Measurements from ENCODE around the gene SH3BP5. TPM values are rescaled to one million over a fixed set of nuclear protein-coding genes. Genes with fewer than 3 reads are reported as not detected.

Gene SH3BP5
- total RNA-seq, 1 experiment from 2014 or later = 0.82 TPM

DNA sequence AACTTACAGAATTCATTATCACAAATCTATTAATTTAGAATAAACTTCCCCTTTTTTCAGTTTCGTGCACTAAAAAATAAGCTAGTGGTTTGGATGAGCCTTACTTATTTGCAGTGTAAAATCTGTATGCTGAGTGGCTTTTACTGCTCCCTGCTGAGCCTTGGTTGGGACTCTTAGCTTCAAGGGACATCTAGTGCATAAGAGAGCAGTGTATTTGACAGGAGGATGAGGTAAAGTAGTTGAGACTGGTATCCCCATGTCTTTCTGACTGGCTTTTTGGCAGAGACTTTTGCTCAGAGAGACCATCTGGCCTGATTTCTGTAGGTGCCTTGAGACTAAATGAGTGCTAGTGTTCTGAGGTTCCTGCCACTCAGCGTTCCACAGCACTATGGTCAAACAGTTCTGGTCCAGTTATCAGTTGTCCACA, 114.5 kb downstream of the SH3BP5 start:
- H3K9me3 ChIP-seq (ENCODE audit: low read length) = no peaks in the 10 kb centered on the region
- H3K27me3 ChIP-seq (ENCODE audit: low read length) = no peaks in the 10 kb centered on the region
- H4K20me1 ChIP-seq (ENCODE audit: insufficient read depth, low read depth, low read length) = no peaks in the 10 kb centered on the region
- H3K9ac ChIP-seq (ENCODE audit: low read length) = no peak overlapping the region
- H3K4me3 ChIP-seq (ENCODE audit: low read length) = no peak overlapping the region
- H3K27ac ChIP-seq (ENCODE audit: low read length) = peak overlapping the region; percentile 74
- peak; percentile 71 for DNase-seq
- peak overlapping the region; percentile 72 for H3K4me2 ChIP-seq (ENCODE audit: low read depth, low read length, poor library complexity, severe bottlenecking)
- peaks cover 34% of the 10 kb centered on the region for H3K4me1 ChIP-seq (ENCODE audit: low read length)
- H3K36me3 ChIP-seq (ENCODE audit: insufficient read depth, low read length) = peaks cover 58% of the 10 kb centered on the region
- H3K9me2 ChIP-seq (replicated peaks; ENCODE audit: insufficient read depth, low read length) = no peaks in the 10 kb centered on the region
- no peak overlapping the region for H2AFZ ChIP-seq (ENCODE audit: low read length)
- peaks cover 46% of the 10 kb centered on the region for H3K79me2 ChIP-seq (ENCODE audit: low read length)

DNA sequence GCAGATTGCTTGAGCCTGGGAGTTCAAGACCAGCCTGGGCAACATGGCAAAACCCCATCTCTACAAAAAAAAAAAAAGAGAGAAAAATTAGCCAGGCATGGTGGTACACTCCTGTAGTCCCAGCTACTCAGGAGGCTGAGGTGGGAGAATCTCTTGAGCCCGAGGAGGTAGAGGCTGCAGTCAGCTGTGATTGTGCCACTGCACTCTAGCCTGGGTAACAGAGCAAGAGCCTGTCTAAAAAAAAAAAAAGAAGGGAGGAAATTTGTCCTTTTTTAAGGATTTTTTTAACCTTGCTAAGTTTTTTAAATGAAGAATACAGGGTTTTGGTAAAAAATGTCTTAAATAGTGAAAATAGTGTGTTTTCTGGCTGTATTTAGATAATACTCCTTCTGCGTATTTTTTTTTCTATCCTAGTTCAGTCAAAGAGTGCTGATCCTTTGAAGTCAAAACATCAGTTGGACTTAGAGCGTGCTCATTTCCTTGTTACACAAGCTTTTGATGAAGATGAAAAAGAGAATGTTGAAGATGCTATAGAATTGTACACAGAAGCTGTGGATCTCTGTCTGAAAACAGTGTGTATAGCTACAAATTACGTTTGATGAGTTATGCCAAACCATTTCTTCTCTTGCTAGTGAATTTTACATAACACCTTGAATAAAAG, 115.2 kb downstream of the SH3BP5 start:
- no peak overlapping the region for H2AFZ ChIP-seq (ENCODE audit: low read length)
- H3K4me3 ChIP-seq (ENCODE audit: low read length) = peak overlapping the region; percentile 16
- peaks cover 34% of the 10 kb centered on the region for H3K4me1 ChIP-seq (ENCODE audit: low read length)
- no peak for DNase-seq
- peaks cover 53% of the 10 kb centered on the region for H3K79me2 ChIP-seq (ENCODE audit: low read length)
- H3K36me3 ChIP-seq (ENCODE audit: insufficient read depth, low read length) = peaks cover 66% of the 10 kb centered on the region
- peak overlapping the region; percentile 74 for H3K27ac ChIP-seq (ENCODE audit: low read length)
- no peaks in the 10 kb centered on the region for H3K9me3 ChIP-seq (ENCODE audit: low read length)
- no peaks in the 10 kb centered on the region for H4K20me1 ChIP-seq (ENCODE audit: insufficient read depth, low read depth, low read length)
- H3K9ac ChIP-seq (ENCODE audit: low read length) = peak overlapping the region; percentile 44
- no peaks in the 10 kb centered on the region for H3K9me2 ChIP-seq (replicated peaks; ENCODE audit: insufficient read depth, low read length)
- no peaks in the 10 kb centered on the region for H3K27me3 ChIP-seq (ENCODE audit: low read length)
- H3K4me2 ChIP-seq (ENCODE audit: low read depth, low read length, poor library complexity, severe bottlenecking) = peak overlapping the region; percentile 72

DNA sequence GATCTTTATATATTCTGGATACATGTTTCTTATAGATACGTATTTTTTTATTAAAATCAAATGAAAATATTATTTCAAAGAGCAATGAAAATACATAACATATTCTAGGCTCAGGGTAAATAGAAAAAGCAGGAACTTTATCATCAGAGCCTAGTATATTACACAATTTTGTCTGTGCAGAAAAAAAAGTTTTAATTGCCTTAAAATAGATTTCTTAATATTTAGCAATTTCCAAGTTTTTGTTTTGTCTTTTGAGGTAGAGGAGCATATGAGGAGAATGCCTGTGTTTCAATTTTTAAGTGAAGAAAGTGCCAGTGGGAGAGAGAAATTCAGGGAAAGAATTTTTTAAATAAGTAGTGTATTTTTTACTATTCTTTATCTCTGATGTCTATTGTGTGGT, 115.9 kb downstream of the SH3BP5 start:
- peaks cover 68% of the 10 kb centered on the region for H3K36me3 ChIP-seq (ENCODE audit: insufficient read depth, low read length)

DNA sequence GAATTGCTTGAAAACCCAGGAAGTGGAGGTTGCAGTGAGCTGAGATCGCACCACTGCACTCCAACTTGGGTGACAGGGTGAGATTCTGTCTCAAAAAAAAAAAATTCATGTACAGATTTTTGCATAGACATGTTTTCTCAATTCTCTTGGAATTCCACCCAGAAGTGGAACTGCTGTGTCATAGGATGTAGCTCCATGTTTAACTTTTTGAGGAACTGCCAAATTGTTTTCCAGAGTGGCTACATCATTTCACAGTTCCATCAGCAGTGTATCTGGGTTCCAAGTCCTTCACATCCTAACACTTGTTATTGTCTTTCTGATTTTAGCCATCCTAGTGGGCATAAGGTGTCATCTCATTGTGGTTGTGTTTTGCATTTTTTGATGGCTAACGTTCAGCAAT, 116.4 kb downstream of the SH3BP5 start:
- no peak overlapping the region for H3K4me2 ChIP-seq (ENCODE audit: low read depth, low read length, poor library complexity, severe bottlenecking)
- H3K36me3 ChIP-seq (ENCODE audit: insufficient read depth, low read length) = peaks cover 72% of the 10 kb centered on the region
- H3K79me2 ChIP-seq (ENCODE audit: low read length) = peaks cover 62% of the 10 kb centered on the region

More for the DNA sequence above, 115.9 kb downstream of the SH3BP5 start:
- Histone ChIP-seq H3K4me3 (ENCODE audit: low read length) (no peak overlapping the region), H4K20me1 (ENCODE audit: insufficient read depth, low read depth, low read length) (no peaks in the 10 kb centered on the region), H2AFZ (ENCODE audit: low read length) (no peak overlapping the region), H3K9me2 (replicated peaks; ENCODE audit: insufficient read depth, low read length) (no peaks in the 10 kb centered on the region), H3K4me2 (ENCODE audit: low read depth, low read length, poor library complexity, severe bottlenecking) (peak overlapping the region; percentile 72), H3K9ac (ENCODE audit: low read length) (no peak overlapping the region), H3K4me1 (ENCODE audit: low read length) (peaks cover 34% of the 10 kb centered on the region), H3K9me3 (ENCODE audit: low read length) (no peaks in the 10 kb centered on the region), H3K79me2 (ENCODE audit: low read length) (peaks cover 57% of the 10 kb centered on the region), H3K27me3 (ENCODE audit: low read length) (no peaks in the 10 kb centered on the region), H3K27ac (ENCODE audit: low read length) (peak overlapping the region; percentile 74; the same call in 1 of the 2 replicates)
- DNase-seq = no peak

DNA sequence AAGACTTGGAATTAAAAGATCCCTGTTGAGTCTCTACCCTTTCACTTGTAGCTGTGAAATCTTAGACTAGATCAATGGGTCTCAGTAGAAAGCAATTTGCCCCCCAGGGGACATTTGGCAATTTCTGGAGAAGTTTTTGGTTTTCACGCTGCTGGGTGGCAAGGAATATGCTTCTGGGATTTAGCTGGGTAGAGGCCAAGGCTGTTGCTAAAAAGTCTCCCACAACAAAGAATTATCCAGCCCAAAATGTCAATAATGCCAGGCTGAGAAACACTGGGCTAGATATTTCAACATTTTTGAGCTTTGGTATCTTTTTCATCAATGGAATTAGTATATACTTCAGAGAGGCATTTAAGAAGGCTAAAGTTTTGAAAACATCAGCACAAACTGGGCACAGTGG, 117.6 kb downstream of the SH3BP5 start:
- peaks cover 68% of the 10 kb centered on the region for H3K36me3 ChIP-seq (ENCODE audit: insufficient read depth, low read length)
- no peaks in the 10 kb centered on the region for H3K27me3 ChIP-seq (ENCODE audit: low read length)
- no peaks in the 10 kb centered on the region for H3K9me3 ChIP-seq (ENCODE audit: low read length)
- no peaks in the 10 kb centered on the region for H4K20me1 ChIP-seq (ENCODE audit: insufficient read depth, low read depth, low read length)
- no peak overlapping the region for H2AFZ ChIP-seq (ENCODE audit: low read length)
- H3K9me2 ChIP-seq (replicated peaks; ENCODE audit: insufficient read depth, low read length) = no peaks in the 10 kb centered on the region
- H3K4me3 ChIP-seq (ENCODE audit: low read length) = no peak overlapping the region
- no peak overlapping the region for H3K27ac ChIP-seq (ENCODE audit: low read length)
- H3K4me1 ChIP-seq (ENCODE audit: low read length) = peaks cover 34% of the 10 kb centered on the region
- H3K79me2 ChIP-seq (ENCODE audit: low read length) = peaks cover 72% of the 10 kb centered on the region
- H3K4me2 ChIP-seq (ENCODE audit: low read depth, low read length, poor library complexity, severe bottlenecking) = no peak overlapping the region
- no peak overlapping the region for H3K9ac ChIP-seq (ENCODE audit: low read length)
- no peak for DNase-seq

More for the DNA sequence above, 116.4 kb downstream of the SH3BP5 start:
- no peak overlapping the region for H3K4me3 ChIP-seq (ENCODE audit: low read length)
- H3K9ac ChIP-seq (ENCODE audit: low read length) = no peak overlapping the region
- no peak overlapping the region for H2AFZ ChIP-seq (ENCODE audit: low read length)
- H3K27ac ChIP-seq (ENCODE audit: low read length) = peak overlapping the region; percentile 74; the same call in 1 of the 2 replicates
- peaks cover 34% of the 10 kb centered on the region for H3K4me1 ChIP-seq (ENCODE audit: low read length)
- no peaks in the 10 kb centered on the region for H3K9me3 ChIP-seq (ENCODE audit: low read length)
- H3K27me3 ChIP-seq (ENCODE audit: low read length) = no peaks in the 10 kb centered on the region
- H3K9me2 ChIP-seq (replicated peaks; ENCODE audit: insufficient read depth, low read length) = no peaks in the 10 kb centered on the region
- H4K20me1 ChIP-seq (ENCODE audit: insufficient read depth, low read depth, low read length) = no peaks in the 10 kb centered on the region
- no peak for DNase-seq

DNA sequence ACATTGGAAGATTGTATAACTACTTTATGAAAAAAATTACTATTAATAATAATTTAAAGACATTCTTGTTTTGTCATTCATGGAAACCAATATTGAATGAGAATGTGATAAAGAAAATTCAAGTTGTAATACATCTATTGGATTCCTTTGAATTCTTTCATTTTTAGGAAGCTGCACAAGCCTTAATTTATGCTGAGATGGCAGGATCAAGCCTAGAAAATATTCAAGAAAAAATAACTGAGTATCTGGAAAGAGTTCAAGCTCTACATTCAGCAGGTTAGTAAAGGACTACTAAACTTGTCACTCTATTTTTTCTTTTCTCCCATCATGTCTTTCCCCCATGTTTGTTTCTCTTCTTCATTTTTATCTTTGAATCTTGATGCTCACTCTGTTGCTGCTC, 120.4 kb downstream of the SH3BP5 start:
- peaks cover 49% of the 10 kb centered on the region for H3K36me3 ChIP-seq (ENCODE audit: insufficient read depth, low read length)
- H3K4me1 ChIP-seq (ENCODE audit: low read length) = peaks cover 31% of the 10 kb centered on the region
- no peak for DNase-seq
- no peaks in the 10 kb centered on the region for H3K9me2 ChIP-seq (replicated peaks; ENCODE audit: insufficient read depth, low read length)
- no peak overlapping the region for H3K9ac ChIP-seq (ENCODE audit: low read length)
- no peak overlapping the region for H3K4me2 ChIP-seq (ENCODE audit: low read depth, low read length, poor library complexity, severe bottlenecking)
- peaks cover 90% of the 10 kb centered on the region for H3K79me2 ChIP-seq (ENCODE audit: low read length)
- no peaks in the 10 kb centered on the region for H4K20me1 ChIP-seq (ENCODE audit: insufficient read depth, low read depth, low read length)
- no peaks in the 10 kb centered on the region for H3K27me3 ChIP-seq (ENCODE audit: low read length)
- H2AFZ ChIP-seq (ENCODE audit: low read length) = no peak overlapping the region
- H3K27ac ChIP-seq (ENCODE audit: low read length) = no peak overlapping the region
- no peaks in the 10 kb centered on the region for H3K9me3 ChIP-seq (ENCODE audit: low read length)
- H3K4me3 ChIP-seq (ENCODE audit: low read length) = no peak overlapping the region

DNA sequence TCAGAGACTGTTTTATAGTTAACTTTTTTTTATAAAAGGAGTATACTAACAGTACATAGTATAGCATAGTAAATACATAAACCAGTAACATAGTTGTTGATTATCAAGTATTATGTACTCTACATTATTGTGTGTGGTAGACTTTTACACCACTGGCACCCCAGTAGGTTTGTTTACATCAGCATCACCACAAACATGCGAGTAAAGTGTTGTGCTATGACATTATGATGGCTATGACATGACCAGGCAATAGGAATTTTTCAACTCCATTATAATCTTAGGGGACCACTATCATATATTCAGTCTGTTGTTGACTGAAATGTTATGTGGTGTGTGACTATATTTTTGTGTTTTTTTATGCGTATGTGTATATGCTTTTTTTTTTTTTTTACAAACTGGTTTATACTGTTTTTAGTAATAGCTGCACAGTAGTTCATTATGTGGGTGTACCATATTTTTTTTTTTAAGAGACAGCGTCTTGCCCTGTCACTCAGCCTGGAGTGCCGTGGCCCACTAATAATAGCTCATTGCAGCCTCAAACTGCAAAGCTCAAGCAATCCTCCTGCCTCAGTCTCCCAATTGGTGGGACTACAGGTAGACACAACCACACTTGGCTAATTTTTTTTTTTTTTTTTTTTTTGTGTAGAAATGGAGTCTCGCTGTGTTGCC, 124.4 kb downstream of the SH3BP5 start:
- 0 out of 2 replicates have a peak overlapping the region, but pooled peaks have one; percentile 47 for H3K27ac ChIP-seq (ENCODE audit: low read length)
- no peak for DNase-seq
- no peaks in the 10 kb centered on the region for H4K20me1 ChIP-seq (ENCODE audit: insufficient read depth, low read depth, low read length)
- H3K27me3 ChIP-seq (ENCODE audit: low read length) = no peaks in the 10 kb centered on the region
- peak overlapping the region; percentile 85 for H3K9ac ChIP-seq (ENCODE audit: low read length)
- peak overlapping the region; percentile 94 for H3K4me2 ChIP-seq (ENCODE audit: low read depth, low read length, poor library complexity, severe bottlenecking)
- H3K36me3 ChIP-seq (ENCODE audit: insufficient read depth, low read length) = peaks cover 26% of the 10 kb centered on the region; the same call in 1 of the 2 replicates
- no peaks in the 10 kb centered on the region for H3K9me2 ChIP-seq (replicated peaks; ENCODE audit: insufficient read depth, low read length)
- H2AFZ ChIP-seq (ENCODE audit: low read length) = no peak overlapping the region
- H3K4me1 ChIP-seq (ENCODE audit: low read length) = peaks cover 22% of the 10 kb centered on the region
- H3K79me2 ChIP-seq (ENCODE audit: low read length) = peaks cover 66% of the 10 kb centered on the region
- H3K4me3 ChIP-seq (ENCODE audit: low read length) = peak overlapping the region; percentile 84
- H3K9me3 ChIP-seq (ENCODE audit: low read length) = no peaks in the 10 kb centered on the region
